LoVo (cell line): ENCODE measurements around the gene DPP7.

ENCODE experiments used
- DNase-seq: peaks from one replicate; pipeline ENCODE4 v3.0.0-alpha.2; 2016; ENCODE audit warnings: low spot score

The DPP7 gene

DNA sequence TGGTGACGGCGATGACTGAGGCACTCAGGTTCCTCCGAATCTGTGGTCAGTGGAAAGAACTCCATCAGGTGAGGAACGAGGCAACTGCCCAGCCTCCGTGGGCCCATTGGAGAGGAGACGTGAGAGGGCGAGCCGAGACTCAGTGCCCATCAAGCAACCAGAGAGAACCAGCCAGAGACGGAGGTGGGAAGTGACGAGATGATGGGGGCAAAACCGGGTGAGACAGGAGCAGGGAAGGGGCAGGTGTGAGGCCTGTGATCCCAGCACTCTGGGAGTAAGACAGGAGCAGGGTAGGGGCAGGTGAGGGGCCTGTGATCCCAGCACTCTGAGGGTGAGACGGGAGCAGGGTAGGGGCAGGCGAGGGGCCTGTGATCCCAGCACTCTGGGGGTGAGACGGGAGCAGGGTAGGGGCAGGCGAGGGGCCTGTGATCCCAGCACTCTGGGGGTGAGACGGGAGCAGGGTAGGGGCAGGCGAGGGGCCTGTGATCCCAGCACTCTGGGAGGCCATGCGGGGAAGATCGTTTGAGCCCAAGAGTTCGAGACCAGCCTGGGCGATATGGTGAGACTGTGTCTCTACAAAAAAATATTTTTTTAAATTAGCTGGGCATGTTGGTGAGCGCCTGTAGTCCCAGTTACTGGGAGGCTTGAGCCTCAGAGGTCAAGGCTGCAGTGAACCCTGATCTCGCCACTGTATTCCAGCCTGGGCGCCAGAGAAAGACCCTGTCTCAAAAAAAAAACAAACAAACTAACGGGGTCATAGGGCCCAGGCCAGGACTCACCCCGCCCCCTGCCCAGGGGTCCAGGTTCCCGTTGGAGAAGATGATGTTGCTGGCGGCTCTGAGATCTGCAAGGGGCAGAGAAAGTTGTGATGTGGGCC is 3.4 kb downstream of the DPP7 start:
- DNase-seq, result no peak

DNA sequence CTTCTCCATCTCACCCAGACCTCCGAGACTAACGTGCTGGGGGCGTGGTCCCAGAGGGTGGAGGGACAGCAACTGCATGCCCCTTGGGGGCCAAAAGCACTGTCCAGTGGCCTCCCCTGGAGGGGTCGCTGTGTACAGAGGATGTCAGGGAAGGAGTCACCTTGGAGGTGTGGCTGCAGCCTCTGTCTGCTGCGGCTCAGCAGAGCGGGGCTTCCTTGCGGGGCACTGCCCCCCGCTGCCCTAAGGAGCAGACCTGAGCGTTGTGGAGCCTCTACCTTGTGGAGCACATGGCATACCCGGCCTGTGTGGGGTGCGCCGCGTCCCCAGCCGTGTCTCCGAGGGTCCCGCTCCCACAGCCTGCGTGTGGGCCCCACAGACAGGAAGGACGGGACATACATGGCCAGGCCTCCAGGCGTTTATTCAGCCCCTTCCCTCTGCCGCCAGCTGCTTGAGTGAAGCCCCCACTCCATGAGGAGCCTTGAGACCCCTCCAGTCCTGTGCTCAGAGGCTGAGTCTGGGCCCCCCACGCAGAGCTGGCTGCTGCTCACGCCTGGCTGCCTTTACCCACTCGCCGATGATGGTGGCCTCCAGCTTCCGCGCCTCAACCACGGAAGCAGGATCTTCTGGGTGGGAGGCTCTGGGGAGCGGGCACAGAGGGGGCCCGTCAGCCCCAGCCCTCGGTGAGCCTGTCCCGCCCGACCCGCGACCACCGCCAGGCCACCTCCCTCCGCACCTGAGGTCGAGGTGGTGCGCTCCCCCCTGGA is 4.2 kb downstream of the DPP7 start:
- no peak for DNase-seq

DNA sequence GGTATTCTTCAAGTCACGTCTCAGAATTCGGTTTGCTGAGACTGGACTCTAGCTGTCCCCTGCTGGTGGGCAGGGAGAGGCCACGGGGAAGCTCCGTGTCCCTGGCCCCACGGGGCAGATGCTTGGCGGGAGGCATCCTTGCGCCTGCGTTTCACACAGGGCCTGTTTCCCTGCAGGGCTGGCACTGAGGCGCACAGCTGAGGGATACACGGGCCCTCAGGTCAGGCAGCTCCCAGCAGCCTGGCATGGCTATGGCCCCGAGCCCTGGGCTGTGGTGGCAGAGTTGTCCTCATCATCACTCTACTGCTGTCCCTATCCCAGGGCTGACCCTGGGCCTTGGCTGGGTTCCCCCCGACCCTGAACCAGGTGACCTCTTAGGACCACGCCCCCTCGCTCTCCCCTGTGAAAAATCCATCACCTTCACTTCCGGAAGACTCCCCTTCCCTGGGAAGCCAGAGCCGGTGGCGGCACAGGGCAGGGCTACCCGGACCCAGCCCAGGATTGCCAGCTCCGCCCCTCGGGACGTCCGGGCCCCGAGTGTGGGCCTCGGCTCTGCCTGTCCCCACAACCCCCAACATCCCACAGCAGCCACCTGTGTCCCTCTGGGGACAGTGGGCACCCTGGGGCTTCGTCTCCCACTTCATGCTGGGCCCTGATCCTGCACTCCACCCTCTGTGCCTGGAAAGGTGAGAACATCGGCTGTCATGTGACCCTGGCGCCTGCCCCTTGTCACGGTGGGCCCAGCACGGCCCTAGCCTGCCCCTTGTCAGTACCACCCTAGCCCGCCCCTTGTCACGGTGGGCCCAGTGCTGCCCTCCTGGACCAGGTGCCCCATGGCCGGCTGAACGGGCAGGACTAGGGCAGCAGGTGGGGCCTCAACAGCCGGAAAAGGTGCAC is 5.0 kb downstream of the DPP7 start:
- no peak for DNase-seq

- no peak for DNase-seq
Observed at GRCh38 chr9:137108608-137109249, 5.8 kb downstream of the DPP7 start.

- no peak for DNase-seq
Observed at GRCh38 chr9:137107982-137108381, 6.6 kb downstream of the DPP7 start.

GRCh38 chr9:137107312-137107921 is 7.1 kb downstream of the DPP7 start:
- no peak for DNase-seq

DNA sequence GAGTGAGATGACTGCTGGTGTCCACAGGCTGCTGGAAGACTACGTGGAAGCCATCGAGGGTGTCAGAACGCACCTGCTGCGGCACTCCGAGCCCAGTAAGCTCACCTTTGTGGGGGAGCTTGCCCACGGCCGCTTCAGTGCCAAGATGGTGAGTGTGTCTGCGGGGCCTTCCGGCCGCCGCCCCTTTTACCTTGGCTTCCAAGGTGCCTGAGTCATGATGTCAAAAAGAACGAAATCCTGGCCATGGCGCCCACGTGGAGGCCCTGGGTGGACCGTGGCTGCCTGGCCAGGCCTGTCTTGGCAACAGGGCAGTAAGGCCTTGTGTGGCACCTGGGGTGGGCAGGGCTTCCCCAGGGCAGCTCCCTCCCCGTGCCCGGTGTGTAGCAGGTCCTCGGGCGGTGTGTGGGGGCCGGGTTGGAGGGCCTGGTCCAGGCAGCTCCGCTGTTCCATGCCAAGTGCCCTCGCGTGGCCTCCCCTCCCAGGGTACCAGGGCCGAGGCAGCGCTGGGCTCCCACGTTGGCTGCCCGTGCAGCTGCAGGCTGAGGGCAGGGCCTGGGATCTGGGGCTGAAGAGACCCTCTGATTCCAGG is 7.8 kb downstream of the DPP7 start:
- no peak for DNase-seq

DNA sequence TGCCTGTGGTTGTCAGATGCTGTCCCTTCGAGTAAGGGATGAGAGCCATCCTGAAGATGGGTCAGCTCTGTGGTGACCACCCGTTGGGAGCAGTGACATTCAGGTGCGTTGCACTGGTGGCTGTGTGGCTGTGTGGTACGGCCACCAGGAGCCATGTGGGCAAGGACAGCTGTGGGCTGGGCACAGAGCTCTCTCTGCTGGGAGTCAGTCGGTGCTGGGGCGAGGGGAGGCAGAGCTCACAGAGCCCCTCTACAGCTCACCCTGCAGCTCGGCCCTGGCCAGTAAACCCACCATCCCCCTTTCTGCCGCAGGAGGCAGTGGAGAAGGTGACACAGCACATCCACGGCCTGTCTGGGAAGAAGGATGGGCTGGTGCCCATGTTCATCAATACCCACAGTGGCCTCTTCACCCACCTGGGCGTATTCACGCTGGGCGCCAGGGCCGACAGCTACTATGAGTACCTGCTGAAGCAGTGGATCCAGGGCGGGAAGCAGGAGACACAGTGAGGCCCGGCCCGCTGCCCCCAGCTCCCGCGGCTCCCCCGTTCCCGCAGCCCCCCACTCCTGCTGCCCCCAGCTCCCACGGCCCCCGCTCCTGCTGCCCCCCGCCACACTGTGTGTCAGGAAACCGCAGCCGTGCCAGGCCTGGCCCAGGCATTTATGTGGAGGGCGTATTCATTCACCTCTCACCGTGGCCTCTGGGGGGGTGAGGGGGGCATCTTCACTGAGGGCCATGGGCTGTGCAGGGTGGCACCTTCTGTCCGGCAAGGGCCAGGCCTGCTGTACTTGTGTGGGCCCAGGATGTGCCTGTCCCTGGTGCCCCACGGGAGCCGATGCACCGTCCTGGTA is 8.5 kb downstream of the DPP7 start:
- DNase-seq, result no peak

DNA sequence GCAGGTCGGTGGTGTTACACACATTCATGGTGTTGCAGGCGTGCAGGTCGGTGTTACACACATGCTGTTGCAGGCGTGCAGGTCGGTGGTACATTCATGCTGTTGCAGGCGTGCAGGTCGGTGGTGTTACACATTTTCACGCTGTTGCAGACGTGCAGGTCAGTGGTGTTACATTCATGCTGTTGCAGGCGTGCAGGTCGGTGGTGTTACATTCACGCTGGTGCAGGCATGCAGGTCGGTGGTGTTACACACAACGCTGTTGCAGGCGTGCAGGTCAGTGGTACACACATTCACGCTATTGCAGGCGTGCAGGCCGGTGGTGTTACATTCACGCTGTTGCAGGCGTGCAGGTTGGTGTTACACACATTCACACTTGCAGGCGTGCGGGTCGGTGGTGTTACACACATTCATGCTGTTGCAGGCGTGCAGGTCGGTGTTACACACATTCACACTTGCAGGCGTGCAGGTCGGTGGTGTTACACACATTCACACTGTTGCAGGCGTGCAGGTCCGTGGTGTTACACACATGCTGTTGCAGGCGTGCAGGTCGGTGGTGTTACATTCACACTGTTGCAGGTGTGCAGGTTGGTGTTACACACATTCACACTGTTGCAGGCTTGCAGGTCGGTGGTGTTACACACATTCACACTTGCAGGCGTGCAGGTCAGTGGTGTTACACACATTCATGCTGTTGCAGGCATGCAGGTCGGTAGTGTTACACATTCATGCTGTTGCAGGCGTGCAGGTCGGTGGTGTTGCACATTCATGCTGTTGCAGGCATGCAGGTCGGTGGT is 11.1 kb downstream of the DPP7 start:
- no peak for DNase-seq

GRCh38 chr9:137099231-137099630 is 15.3 kb downstream of the DPP7 start:
- no peak for DNase-seq

DNA sequence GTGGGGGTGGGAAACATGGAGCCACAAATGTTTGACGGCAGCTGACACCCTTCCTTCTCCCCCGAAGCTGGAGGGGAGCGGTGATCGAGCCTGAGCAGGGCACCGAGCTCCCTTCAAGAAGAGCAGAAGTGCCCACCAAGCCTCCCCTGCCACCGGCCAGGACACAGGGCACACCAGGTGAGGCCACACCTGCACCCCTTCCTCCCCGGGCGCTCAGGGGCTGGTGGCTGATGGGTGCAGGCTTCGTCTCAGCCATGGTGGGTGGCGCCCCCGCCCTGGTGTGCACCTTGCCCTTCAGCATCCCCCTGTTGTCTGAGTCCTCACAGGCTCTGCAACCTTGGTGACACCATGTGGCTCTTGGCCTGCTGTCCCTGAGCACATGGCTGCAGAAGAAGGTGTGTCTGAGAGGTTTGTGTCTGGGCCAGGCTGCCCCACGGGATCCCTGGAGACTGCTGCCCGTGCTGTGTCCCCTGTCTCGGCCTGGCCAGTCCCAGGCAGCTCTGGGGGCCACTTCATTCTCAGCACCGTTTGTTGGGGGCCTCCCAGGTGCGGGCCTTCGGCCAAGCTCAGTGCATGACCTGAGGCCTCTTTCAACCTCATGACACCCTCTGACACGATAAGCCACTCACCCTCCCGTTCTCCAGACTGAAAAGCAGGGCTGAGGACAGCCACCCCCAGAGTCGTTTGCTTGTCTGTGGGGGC is 16.6 kb downstream of the DPP7 start:
- DNase-seq, result no peak

DNA sequence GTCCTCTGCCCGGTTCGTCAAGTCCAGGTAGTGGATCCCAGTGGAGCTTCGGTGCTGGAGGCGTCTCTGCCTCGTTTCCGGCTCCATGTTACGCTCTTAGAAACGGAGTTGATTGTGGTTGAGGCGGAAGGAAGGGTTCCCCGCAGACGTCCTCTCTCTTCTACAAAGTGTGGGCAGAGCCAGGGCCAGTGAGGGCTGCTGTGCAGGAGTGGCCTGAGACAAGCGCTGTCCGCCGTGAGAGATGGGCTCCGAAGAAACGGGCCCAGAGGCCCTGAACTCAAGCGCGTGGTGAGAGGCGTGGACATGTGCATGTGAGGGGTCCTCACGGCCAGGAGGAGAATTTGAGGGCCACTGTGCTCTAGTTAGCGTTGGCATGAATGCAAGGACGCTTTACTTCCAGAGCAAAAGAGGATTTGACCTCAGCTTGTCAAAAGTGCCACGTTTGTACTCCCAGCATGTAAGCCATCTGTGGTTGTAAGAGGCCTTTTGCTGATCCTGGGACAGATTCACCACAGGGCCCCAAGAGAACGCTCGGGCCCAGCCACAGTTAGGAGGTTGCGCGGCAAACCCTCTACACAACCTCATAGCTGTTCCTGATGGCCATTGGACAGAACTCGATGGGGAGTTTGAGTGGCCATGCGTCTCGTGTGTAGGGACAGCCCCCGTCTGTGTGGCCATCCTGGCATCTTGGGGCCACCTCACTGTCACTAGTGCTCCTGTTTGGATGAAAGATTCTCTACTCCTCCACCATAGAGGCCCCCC is 17.6 kb downstream of the DPP7 start:
- no peak for DNase-seq

DNA sequence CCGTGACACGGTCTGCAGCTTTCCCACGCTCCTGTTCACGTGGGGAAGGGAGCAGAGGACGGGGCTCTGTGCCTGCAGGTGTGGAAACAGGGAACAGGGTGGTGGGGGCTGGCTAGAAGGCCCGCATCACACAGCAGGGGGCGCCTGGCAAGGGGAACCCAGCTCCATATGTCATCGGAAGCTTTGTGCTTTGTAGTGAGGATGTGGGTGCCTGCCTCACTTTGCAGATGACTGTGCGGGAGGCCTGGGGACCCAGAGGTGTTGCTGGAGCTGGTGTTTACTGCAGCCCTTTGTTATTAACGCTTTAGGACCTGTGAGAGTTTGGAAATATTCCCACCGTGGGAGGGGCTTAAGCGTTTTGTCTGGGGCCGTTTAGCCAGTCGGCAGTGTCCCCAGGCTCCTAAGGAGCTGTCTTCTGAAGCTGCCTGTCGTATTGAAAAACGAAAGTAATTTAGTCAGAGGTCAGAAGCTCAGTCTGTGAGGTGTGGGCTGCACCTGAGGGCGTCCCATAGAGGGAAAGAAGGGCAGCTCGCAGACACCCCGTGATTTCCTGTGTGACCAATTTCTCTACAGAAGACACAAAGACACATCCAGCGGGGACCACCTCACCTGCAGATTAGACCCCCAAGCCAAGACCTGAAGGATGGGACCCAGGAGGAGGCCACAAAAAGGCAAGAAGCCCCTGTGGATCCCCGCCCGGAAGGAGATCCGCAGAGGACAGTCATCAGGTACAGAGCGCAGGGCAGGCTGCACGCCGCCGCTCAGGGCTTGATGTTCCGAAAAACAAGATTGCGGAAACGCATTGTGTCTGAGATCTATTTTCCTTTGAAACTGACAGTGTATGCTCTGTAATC is 18.6 kb downstream of the DPP7 start:
- DNase-seq, result no peak

DNA sequence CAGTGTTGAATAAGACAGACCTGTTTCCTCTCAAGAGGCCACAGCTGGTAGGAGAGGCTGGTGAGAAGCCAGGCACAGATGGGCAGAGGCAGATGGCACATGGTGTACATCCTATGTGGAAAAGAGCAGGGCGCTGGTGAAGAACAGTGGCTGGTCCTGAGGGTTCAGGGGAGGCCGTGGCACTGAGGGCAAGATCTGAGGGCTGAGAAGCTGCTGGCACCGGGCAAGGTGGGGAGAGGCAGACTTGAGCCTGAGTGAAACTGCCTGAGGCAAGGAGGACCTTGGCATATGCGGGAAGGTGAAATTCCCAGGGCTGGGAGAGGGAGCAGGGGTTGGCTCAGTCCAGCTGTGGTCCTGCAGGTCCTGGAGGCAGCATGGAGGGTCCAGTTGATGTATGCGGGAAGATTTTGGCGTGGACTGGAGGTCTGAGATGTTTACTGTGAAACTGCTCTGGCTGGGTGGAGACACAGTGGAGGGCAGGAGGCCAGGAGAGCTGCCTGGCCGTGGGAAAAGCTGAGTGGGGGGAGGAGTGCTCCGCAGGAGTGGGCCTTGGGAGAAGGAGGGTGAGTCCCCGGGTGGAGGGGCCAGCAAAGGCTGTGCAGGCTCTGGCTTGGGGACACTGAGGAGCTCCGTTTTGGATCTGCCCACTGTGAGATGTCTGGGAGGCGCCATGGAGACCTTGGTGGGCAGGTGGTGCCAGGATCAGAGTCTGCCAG is 25.1 kb downstream of the DPP7 start:
- no peak for DNase-seq

DNA sequence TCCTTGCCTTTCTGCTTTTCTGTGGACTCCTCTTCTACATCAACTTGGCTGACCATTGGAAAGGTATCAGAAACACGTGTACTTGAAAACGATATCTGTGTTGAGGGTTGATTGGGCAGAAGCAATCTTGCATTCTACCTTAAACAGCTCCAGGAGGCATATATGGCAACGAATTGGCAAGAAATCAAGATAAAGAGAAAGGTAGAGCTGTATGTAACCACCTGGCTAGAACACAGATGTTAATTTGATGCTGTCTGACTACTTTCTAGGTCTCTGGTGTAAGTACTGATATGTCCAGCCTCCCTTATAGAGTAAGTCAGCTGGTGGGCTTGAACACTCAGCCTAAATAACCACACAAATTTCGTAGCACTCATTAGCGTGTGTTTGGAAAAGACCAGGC is 26.4 kb downstream of the DPP7 start:
- no peak for DNase-seq

DNA sequence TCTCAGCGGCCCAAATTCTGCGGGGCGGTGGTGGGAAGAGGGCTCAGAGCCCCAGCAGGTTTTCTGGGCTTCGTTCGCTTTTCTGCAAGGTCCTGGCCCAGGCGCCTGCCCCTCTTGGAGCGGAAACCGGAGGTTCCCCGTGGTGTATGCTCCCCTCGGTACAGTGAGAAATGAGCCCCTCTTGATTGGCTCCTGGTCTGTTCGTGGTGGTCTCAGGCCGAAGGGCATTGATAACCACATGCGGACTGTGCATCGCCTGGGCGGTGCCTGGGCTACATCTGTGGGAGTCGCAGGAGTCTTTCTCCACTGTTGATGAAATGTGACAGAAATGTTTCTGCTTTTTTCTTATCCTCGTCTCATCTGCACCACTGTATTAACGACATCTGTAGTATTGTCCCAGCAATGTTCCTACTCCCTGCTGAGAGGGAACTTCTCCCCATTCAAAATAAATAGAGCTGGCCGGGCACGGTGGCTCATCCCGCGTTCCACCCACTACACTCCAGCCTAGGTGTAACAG is 27.1 kb downstream of the DPP7 start:
- no peak for DNase-seq
